Measurements from ENCODE around the gene PEX5.
"Not testable (repeated sequence)": the region's sequence is repeated elsewhere in the genome, so short reads cannot be mapped to it uniquely, and the experiment has no call there.

Gene PEX5

DNA sequence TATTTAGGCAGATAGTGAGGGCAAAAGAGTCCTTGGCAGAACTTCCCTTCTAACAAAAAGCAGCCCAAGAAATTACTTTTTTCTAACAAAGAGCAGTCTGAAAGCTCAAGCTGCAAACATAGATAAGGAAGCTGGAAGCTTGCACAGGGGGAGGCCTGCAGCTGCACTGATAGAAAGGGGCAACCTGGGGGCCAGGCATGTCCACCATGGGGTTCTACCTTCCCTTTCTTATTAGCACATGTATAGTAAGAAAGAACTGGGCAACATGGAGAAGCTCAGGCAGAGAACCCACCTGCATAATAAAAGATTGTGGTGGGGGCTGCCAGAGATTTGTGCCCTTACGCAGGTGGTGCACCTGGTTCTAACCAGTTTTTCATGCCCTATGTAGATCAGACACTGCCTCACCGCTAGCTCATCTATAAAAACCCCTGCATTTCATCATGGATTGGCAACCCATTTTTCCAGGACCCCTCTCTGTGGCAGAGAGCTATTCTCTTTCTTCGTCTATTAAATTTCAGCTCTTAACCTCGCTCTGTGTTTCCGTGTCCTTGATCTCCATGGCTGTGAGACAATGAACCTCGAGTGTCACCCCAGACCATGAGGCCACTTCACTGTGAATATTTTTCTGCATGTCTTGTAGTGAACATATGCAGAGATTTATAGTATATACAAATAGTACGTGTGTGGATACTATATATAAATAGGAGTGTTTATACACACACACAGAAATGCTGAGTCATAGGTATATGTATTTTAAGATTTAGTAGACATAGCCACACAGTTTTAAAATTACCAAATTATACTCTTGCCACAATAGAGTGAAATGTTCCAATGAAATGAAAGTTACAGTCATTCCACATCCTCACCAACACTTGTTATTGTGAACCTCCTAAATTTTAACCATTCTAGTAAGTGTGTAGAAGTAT, 53.0 kb downstream of the PEX5 start:
- H3K4me3 ChIP-seq (ENCODE audit: low read length), result no peak overlapping the region
- DNase-seq (ENCODE audit: low read depth), result no peak
- TF ChIP-seq, protein P1, sequence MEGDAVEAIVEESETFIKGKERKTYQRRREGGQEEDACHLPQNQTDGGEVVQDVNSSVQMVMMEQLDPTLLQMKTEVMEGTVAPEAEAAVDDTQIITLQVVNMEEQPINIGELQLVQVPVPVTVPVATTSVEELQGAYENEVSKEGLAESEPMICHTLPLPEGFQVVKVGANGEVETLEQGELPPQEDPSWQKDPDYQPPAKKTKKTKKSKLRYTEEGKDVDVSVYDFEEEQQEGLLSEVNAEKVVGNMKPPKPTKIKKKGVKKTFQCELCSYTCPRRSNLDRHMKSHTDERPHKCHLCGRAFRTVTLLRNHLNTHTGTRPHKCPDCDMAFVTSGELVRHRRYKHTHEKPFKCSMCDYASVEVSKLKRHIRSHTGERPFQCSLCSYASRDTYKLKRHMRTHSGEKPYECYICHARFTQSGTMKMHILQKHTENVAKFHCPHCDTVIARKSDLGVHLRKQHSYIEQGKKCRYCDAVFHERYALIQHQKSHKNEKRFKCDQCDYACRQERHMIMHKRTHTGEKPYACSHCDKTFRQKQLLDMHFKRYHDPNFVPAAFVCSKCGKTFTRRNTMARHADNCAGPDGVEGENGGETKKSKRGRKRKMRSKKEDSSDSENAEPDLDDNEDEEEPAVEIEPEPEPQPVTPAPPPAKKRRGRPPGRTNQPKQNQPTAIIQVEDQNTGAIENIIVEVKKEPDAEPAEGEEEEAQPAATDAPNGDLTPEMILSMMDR (conservative IDR thresholded peaks at IDR 0.05; ENCODE audit: low read length), result no peak

DNA sequence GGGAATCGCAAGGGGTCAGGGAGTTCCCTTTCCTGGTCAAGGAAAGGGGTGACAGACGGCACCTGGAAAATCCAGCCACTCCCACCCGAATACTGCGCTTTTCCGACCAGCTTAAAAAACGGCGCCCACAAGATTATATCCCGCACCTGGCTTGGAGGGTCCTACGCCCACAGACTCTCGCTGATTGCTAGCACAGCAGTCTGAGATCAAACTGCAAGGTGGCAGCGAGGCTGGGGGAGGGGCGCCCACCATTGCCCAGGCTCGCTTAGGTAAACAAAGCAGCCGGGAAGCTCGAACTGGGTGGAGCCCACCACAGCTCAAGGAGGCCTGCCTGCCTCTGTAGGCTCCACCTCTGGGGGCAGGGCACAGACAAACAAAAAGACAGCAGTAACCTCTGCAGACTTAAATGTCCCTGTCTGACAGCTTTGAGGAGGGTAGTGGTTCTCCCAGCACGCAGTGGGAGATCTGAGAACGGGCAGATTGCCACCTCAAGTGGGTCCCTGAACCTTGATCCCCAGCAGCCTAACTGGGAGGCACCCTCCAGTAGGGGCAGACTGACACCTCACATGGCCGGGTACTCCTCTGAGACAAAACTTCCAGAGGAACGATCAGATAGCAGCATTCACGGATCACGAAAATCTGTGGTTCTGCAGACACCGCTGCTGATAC, 62.0 kb downstream of the PEX5 start:
- not testable (repeated sequence) for DNase-seq (ENCODE audit: low read depth); H3K4me3 ChIP-seq (ENCODE audit: low read length)

DNA sequence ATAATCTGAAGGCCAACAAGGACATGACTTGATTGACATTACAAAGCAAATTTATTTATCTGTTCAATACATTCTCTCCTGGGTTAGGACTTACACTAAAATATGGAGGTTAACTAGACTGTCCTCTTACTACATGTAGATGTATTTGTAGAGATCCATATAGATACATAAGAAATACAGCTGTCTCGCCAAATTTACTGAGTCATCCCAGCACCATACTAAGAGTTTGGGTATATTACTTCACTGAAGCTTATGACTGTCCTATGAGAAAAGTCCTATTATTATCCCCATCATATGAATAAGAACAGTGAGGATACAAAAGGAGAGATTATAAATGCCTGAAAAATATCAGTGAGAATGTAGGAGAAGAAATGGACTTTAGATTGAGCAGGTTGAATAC, 69.6 kb downstream of the PEX5 start:
- TF ChIP-seq, protein P1 (conservative IDR thresholded peaks at IDR 0.05; ENCODE audit: low read length), result no peak
- no peak overlapping the region for H3K4me3 ChIP-seq (ENCODE audit: low read length)
- DNase-seq (ENCODE audit: low read depth), result no peak
